ENCODE data around the gene BANP.

- TF ChIP-seq POLR2A (IDR thresholded peaks at IDR 0.05) (no peak), CTCF (IDR thresholded peaks at IDR 0.05) (no peak)
Measured at GRCh38 chr16:88020516-88020885, 69.3 kb downstream of the BANP start.

Measured in heart left ventricle (tissue), 13 donors.